Measurements from ENCODE around the gene PIAS1. TPM values are rescaled to one million over a fixed set of nuclear protein-coding genes. Genes with fewer than 3 reads are reported as not detected.

The PIAS1 gene
- total and polyA plus RNA-seq, 9 of the 15 experiments (the other 6 are each of a cell fraction or from before 2014, with no cell fraction given) = 18.0 to 59.1 (median 28.5) TPM

GRCh38 chr15:68051109-68051508, 3.0 kb upstream of the PIAS1 start:
- H3K9me3 ChIP-seq (replicated peaks; ENCODE audit: control insufficient read depth, insufficient read depth, low read depth, low read length) = no peaks in the 10 kb centered on the region
- BruUV-seq (replicated peaks) = no TSS peak
- WGBS (ENCODE audit: insufficient coverage, low coverage, missing lambda C conversion rate) = 3% methylated on average over 2 of the region's 2 CpGs
- peak overlapping the region; percentile 96 for H2AFZ ChIP-seq (ENCODE audit: low read depth, low read length)
- no peaks in the 10 kb centered on the region for H3K9me1 ChIP-seq (ENCODE audit: control insufficient read depth, insufficient read depth, low read length)
- ChIA-PET POLR2A (interaction anchor here (1.3 kb wide), 1 partner anchor 20 kb away, joined by 6 read pairs; no protein-coding TSS in a partner anchor), CTCF (ENCODE audit: low intra/inter-chr PET ratio) (interaction anchor here (1.3 kb wide), 1 partner anchor 187 kb away, joined by 4 read pairs; no protein-coding TSS in a partner anchor)
- DNase-seq (ENCODE audit: extremely low read depth in 1 of 4, low spot score in 3 of 4) (peak in 2 of 4 experiments; percentile 25 to 42), FAIRE-seq (peak; percentile 90), ATAC-seq (no peak)
- peak overlapping the region; percentile 31; the same call in 1 of the 2 replicates for H3K4me2 ChIP-seq (ENCODE audit: insufficient read depth, low read length)
- H3K4me3 ChIP-seq = no peak overlapping the region
- H3K4me1 ChIP-seq (replicated peaks in 1 of 2; ENCODE audit: control insufficient read depth in 2 of 2, insufficient read depth in 2 of 2, low read length in 2 of 2) = peaks cover 6 to 14% of the 10 kb centered on the region in 2 experiments; a peak in 3 of 5 replicates
- H3K27ac ChIP-seq (ENCODE audit: extremely low read depth, low read depth, low read length) = peak overlapping the region; percentile 31; the same call in 1 of the 3 replicates
- H3K9ac ChIP-seq (ENCODE audit: insufficient read depth in 1 of 2, low read depth in 2 of 2, low read length in 2 of 2) = peak overlapping the region in 1 of 2 experiments; percentile 7; a peak in 1 of 4 replicates
- no peaks in the 10 kb centered on the region; the same call in 1 of the 2 replicates for H4K20me1 ChIP-seq (replicated peaks; ENCODE audit: control insufficient read depth, insufficient read depth, low read length)
- in situ Hi-C loops (cut with MboI) = no loop called here
- intact Hi-C loops (cut with micrococcal nuclease) = loop anchor here (5.0 to 10.0 kb wide), 2 partner anchors 104 to 169 kb away; no protein-coding TSS in a partner anchor
- no peaks in the 10 kb centered on the region for H3K27me3 ChIP-seq (ENCODE audit: control insufficient read depth in 2 of 2, insufficient read depth in 2 of 2, low read length in 2 of 2)
- no peaks in the 10 kb centered on the region for H3K36me3 ChIP-seq (ENCODE audit: control insufficient read depth, insufficient read depth, low read length)
- H3K79me2 ChIP-seq (ENCODE audit: control insufficient read depth, insufficient read depth, low read length) = peaks cover 20% of the 10 kb centered on the region
- TF ChIP-seq RBM25 (IDR thresholded peaks at IDR 0.05; ENCODE audit: low read depth, low read length, severe bottlenecking) (peak; percentile 74), HDAC2 (IDR thresholded peaks at IDR 0.05) (peak; percentile 56; the same call in 1 of the 2 replicates), SMARCA5 (IDR thresholded peaks at IDR 0.05) (0 out of 2 replicates have a peak, but pooled peaks have one; percentile 39), ATF7 (IDR thresholded peaks at IDR 0.05) (peak; percentile 18; the same call in 1 of the 2 replicates), MTA1 (IDR thresholded peaks at IDR 0.05; ENCODE audit: borderline replicate concordance) (0 out of 2 replicates have a peak, but pooled peaks have one; percentile 57), JUND (IDR thresholded peaks at IDR 0.05; ENCODE audit: borderline replicate concordance, low read depth, low read length) (no peak), JUND (tag; IDR thresholded peaks at IDR 0.05; ENCODE audit: borderline replicate concordance, low read depth, low read length) (0 out of 3 replicates have a peak, but pooled peaks have one; percentile 15), C11orf30 (IDR thresholded peaks at IDR 0.05; ENCODE audit: low read depth) (peak; percentile 93), ZNF766 (CRISPR knock-in tag; conservative IDR thresholded peaks at IDR 0.05) (peak; percentile 65; the same call in 1 of the 2 replicates), MAFK (IDR thresholded peaks at IDR 0.05; ENCODE audit: low read length) (peak; percentile 79), ARID1B (IDR thresholded peaks at IDR 0.05) (peak; percentile 10; the same call in 1 of the 2 replicates), MTA2 (IDR thresholded peaks at IDR 0.05; ENCODE audit: low read depth) (peak; percentile 5; the same call in 1 of the 2 replicates), ZNF316 (IDR thresholded peaks at IDR 0.05) (peak; percentile 96), SMARCA4 (IDR thresholded peaks at IDR 0.05) (0 out of 2 replicates have a peak, but pooled peaks have one; percentile 34), KLF1 (tag; IDR thresholded peaks at IDR 0.05) (no peak), FOXJ3 (CRISPR knock-in tag; IDR thresholded peaks at IDR 0.05) (no peak), FOXA3 (CRISPR knock-in tag; conservative IDR thresholded peaks at IDR 0.05 in 1 of 2, IDR thresholded peaks at IDR 0.05 in 1 of 2) (no peak), RAD21 (CRISPR knock-in tag; conservative IDR thresholded peaks at IDR 0.05 in 1 of 2, IDR thresholded peaks at IDR 0.05 in 1 of 2) (peak; percentile 37 to 56; a peak in 3 of 4 replicates), ZEB2 (IDR thresholded peaks at IDR 0.05) (peak; percentile 38; the same call in 1 of the 2 replicates), GATAD2B (IDR thresholded peaks at IDR 0.05; ENCODE audit: borderline replicate concordance) (0 out of 2 replicates have a peak, but pooled peaks have one; percentile 22), NFE2 (IDR thresholded peaks at IDR 0.05; ENCODE audit: low read depth) (peak; percentile 88), ZNF239 (CRISPR knock-in tag; IDR thresholded peaks at IDR 0.05) (no peak), STAT5B (CRISPR knock-in tag; IDR thresholded peaks at IDR 0.05) (no peak), CGGBP1 (CRISPR knock-in tag; IDR thresholded peaks at IDR 0.05) (no peak)

All from K562 (cell line).